Calu3 (cell line): ENCODE data around the gene RNF130. TPM values are rescaled to one million over a fixed set of nuclear protein-coding genes. Genes with fewer than 3 reads are reported as not detected.

Experiments used
- BruUV-seq: library from RNA; stranded (reverse); fragments of 400-500 nt; replicated peaks from 2 replicates; lab custom pipeline; 2021; lab: Mats Ljungman, UMichigan
- CTCF ChIA-PET: fragments of 300-600 bp; sonication (Branson Sonifier 250); formaldehyde crosslinking; loops from one replicate; lab custom pipeline; 2022; ENCODE audit warnings: antibody characterized with exemption; lab: Charles Lee
- DNase-seq: peaks from one replicate; pipeline ENCODE4 v3.0.0; 2022
- H3K27ac Mint-ChIP-seq: one replicate; pipeline ENCODE4 v1.8.0; 2022; ENCODE audit warnings: mixed read lengths; ENCODE audit not compliant: unreplicated experiment
- H3K27me3 Mint-ChIP-seq: one replicate; pipeline ENCODE4 v1.8.0; 2022; ENCODE audit warnings: mixed read lengths; ENCODE audit not compliant: unreplicated experiment
- H3K36me3 Mint-ChIP-seq: one replicate; pipeline ENCODE4 v1.8.0; 2022; ENCODE audit warnings: mild to moderate bottlenecking, moderate library complexity, mixed read lengths; ENCODE audit not compliant: insufficient read depth, unreplicated experiment
- H3K4me1 Mint-ChIP-seq: one replicate; pipeline ENCODE4 v1.8.0; 2022; ENCODE audit warnings: mild to moderate bottlenecking, low read depth, mixed read lengths; ENCODE audit not compliant: unreplicated experiment
- H3K4me3 Mint-ChIP-seq: one replicate; pipeline ENCODE4 v1.8.0; 2022; ENCODE audit warnings: mild to moderate bottlenecking, low read depth, moderate library complexity, mixed read lengths; ENCODE audit not compliant: unreplicated experiment
- H3K9me3 Mint-ChIP-seq: one replicate; pipeline ENCODE4 v1.8.0; 2022; ENCODE audit warnings: low read depth, mixed read lengths; ENCODE audit not compliant: unreplicated experiment
- intact Hi-C: fragments of 100-400 bp; cut with micrococcal nuclease; formaldehyde crosslinking; loops from one replicate; pipeline ENCODE4 v1.10.0; 2022; ENCODE audit not compliant: unreplicated experiment
- total RNA-seq: library from RNA; stranded (reverse); gene quantifications from 2 replicates; pipeline ENCODE4 v1.2.3, GENCODE V29; 2022
- TF ChIP-seq, protein P1 (sequence below): fragments of 200-600 bp; IDR thresholded peaks from one replicate; pipeline ENCODE4 v1.8.0; 2022; ENCODE audit warnings: antibody characterized with exemption; ENCODE audit not compliant: unreplicated experiment

RNF130 gene
- total RNA-seq, 1 experiment from 2014 or later, result 34.0 TPM

DNA sequence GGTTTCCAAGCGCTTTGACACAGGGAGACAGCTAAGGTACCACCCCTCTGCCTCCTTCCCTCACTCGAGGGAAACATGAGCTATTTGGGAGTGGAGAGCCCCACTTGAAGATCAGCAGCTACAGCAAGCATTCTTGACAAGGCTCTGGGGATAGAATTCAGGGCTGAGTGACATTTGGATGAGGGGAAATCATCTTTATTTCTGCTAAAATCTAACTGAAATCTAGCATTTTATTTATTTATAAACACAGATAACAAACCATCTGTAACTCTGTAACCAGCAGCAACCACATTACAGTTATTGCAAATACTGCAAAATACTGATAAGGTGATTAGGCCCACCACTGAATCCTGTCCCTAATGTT is 22.4 kb downstream of the RNF130 start:
- CTCF ChIA-PET, result no interaction called here
- TF ChIP-seq, protein P1, sequence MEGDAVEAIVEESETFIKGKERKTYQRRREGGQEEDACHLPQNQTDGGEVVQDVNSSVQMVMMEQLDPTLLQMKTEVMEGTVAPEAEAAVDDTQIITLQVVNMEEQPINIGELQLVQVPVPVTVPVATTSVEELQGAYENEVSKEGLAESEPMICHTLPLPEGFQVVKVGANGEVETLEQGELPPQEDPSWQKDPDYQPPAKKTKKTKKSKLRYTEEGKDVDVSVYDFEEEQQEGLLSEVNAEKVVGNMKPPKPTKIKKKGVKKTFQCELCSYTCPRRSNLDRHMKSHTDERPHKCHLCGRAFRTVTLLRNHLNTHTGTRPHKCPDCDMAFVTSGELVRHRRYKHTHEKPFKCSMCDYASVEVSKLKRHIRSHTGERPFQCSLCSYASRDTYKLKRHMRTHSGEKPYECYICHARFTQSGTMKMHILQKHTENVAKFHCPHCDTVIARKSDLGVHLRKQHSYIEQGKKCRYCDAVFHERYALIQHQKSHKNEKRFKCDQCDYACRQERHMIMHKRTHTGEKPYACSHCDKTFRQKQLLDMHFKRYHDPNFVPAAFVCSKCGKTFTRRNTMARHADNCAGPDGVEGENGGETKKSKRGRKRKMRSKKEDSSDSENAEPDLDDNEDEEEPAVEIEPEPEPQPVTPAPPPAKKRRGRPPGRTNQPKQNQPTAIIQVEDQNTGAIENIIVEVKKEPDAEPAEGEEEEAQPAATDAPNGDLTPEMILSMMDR, result no peak
- no peaks in the 10 kb centered on the region for H3K27me3 Mint-ChIP-seq
- H3K27ac Mint-ChIP-seq, result no peak overlapping the region
- no TSS peak for BruUV-seq
- intact Hi-C loops, result no loop called here
- DNase-seq, result no peak
- H3K4me1 Mint-ChIP-seq, result no peaks in the 10 kb centered on the region
- peaks cover 2% of the 10 kb centered on the region for H3K9me3 Mint-ChIP-seq
- H3K4me3 Mint-ChIP-seq, result no peak overlapping the region
- H3K36me3 Mint-ChIP-seq, result no peaks in the 10 kb centered on the region

DNA sequence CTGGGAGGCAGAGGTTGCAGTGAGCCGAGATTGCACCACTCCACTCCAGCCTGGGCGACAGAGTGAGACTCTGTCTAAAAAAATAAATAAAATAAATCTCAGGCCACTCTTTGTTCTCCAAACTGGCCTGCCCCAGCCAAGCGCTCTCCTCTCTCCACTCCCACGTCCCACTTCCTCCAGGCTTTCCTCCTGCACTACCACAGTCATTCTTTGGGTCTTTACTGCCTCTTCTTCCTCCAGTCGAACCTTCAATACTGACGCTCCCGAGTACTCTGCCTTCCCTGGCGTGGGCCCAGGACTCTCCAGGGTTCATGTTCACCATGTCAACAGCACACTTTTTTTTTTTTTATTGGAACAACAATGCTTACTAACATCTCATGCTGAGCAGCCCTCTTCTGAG is 23.9 kb downstream of the RNF130 start:
- H3K4me3 Mint-ChIP-seq, result no peak overlapping the region
- no peaks in the 10 kb centered on the region for H3K36me3 Mint-ChIP-seq
- CTCF ChIA-PET, result no interaction called here
- DNase-seq, result no peak
- H3K9me3 Mint-ChIP-seq, result peaks cover 2% of the 10 kb centered on the region
- H3K4me1 Mint-ChIP-seq, result no peaks in the 10 kb centered on the region
- TF ChIP-seq, protein P1, result no peak
- H3K27me3 Mint-ChIP-seq, result no peaks in the 10 kb centered on the region
- H3K27ac Mint-ChIP-seq, result no peak overlapping the region
- intact Hi-C loops, result no loop called here
- no TSS peak for BruUV-seq

DNA sequence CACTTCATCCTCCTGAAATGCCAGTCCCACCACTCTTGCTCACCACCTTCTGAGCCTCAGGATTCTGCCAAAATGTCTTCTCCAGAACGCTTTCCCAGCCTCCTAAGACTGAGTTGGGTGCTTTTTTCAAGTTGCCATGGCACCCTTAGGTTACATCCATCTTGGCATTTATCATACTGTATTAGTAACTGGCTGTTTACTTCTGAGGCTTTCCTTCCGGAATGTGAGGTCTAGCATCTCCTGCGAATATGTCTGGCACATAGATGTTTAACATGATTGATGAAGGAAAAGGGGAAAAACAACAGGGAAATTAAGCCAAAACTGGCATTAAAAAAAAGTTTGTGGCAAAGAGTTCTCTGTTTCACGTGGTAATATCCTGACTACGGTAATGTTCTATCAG is 24.9 kb downstream of the RNF130 start:
- TF ChIP-seq, protein P1, result no peak
- H3K4me1 Mint-ChIP-seq, result no peaks in the 10 kb centered on the region
- DNase-seq, result no peak
- CTCF ChIA-PET, result no interaction called here
- no peaks in the 10 kb centered on the region for H3K36me3 Mint-ChIP-seq
- H3K9me3 Mint-ChIP-seq, result peaks cover 2% of the 10 kb centered on the region
- no peaks in the 10 kb centered on the region for H3K27me3 Mint-ChIP-seq
- H3K4me3 Mint-ChIP-seq, result no peak overlapping the region
- H3K27ac Mint-ChIP-seq, result no peak overlapping the region
- no TSS peak for BruUV-seq
- intact Hi-C loops, result no loop called here

GRCh38 chr5:180045889-180046499 is 25.6 kb downstream of the RNF130 start:
- intact Hi-C loops, result no loop called here
- no TSS peak for BruUV-seq
- no peaks in the 10 kb centered on the region for H3K4me1 Mint-ChIP-seq
- TF ChIP-seq, protein P1, result no peak
- H3K9me3 Mint-ChIP-seq, result peaks cover 2% of the 10 kb centered on the region
- CTCF ChIA-PET, result no interaction called here
- no peak overlapping the region for H3K4me3 Mint-ChIP-seq
- H3K27ac Mint-ChIP-seq, result no peak overlapping the region
- no peaks in the 10 kb centered on the region for H3K27me3 Mint-ChIP-seq
- DNase-seq, result no peak
- no peaks in the 10 kb centered on the region for H3K36me3 Mint-ChIP-seq
